ENCODE measurements around the gene KIAA1217. TPM values are rescaled to one million over a fixed set of nuclear protein-coding genes. Genes with fewer than 3 reads are reported as not detected.

KIAA1217 gene
- total and polyA plus RNA-seq, 2 experiments from 2014 or later = 13.3 to 23.1 TPM

- Histone ChIP-seq H3K27ac (no peak overlapping the region), H3K9me3 (ENCODE audit: low read depth) (no peaks in the 10 kb centered on the region), H3K27me3 (no peaks in the 10 kb centered on the region), H3K36me3 (no peaks in the 10 kb centered on the region), H3K4me1 (ENCODE audit: low read depth) (no peaks in the 10 kb centered on the region), H3K4me3 (no peak overlapping the region)
- DNase-seq (ENCODE audit: low read depth in 1 of 2, low spot score in 1 of 2) = peak in 1 of 2 donors; percentile 9
- TF ChIP-seq, protein P1, sequence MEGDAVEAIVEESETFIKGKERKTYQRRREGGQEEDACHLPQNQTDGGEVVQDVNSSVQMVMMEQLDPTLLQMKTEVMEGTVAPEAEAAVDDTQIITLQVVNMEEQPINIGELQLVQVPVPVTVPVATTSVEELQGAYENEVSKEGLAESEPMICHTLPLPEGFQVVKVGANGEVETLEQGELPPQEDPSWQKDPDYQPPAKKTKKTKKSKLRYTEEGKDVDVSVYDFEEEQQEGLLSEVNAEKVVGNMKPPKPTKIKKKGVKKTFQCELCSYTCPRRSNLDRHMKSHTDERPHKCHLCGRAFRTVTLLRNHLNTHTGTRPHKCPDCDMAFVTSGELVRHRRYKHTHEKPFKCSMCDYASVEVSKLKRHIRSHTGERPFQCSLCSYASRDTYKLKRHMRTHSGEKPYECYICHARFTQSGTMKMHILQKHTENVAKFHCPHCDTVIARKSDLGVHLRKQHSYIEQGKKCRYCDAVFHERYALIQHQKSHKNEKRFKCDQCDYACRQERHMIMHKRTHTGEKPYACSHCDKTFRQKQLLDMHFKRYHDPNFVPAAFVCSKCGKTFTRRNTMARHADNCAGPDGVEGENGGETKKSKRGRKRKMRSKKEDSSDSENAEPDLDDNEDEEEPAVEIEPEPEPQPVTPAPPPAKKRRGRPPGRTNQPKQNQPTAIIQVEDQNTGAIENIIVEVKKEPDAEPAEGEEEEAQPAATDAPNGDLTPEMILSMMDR (IDR thresholded peaks at IDR 0.05; ENCODE audit: low read depth, low read length) = no peak
Observed at GRCh38 chr10:24569828-24570657, 361.1 kb downstream of the KIAA1217 start.

GRCh38 chr10:24570658-24571426 is 361.9 kb downstream of the KIAA1217 start:
- H3K4me1 ChIP-seq (ENCODE audit: low read depth) = no peaks in the 10 kb centered on the region
- TF ChIP-seq, protein P1 (IDR thresholded peaks at IDR 0.05; ENCODE audit: low read depth, low read length) = no peak

GRCh38 chr10:24571870-24572450 is 363.0 kb downstream of the KIAA1217 start:
- TF ChIP-seq, protein P1 (IDR thresholded peaks at IDR 0.05; ENCODE audit: low read depth, low read length) = no peak
- Histone ChIP-seq H3K9me3 (ENCODE audit: low read depth) (no peaks in the 10 kb centered on the region), H3K36me3 (no peaks in the 10 kb centered on the region), H3K27me3 (no peaks in the 10 kb centered on the region), H3K4me1 (ENCODE audit: low read depth) (no peaks in the 10 kb centered on the region), H3K27ac (no peak overlapping the region), H3K4me3 (no peak overlapping the region)
- DNase-seq (ENCODE audit: low read depth in 1 of 2, low spot score in 1 of 2) = no peak

More at GRCh38 chr10:24570658-24571426, 361.9 kb downstream of the KIAA1217 start:
- H3K4me3 ChIP-seq = no peak overlapping the region
- no peak overlapping the region for H3K27ac ChIP-seq
- H3K9me3 ChIP-seq (ENCODE audit: low read depth) = no peaks in the 10 kb centered on the region
- H3K27me3 ChIP-seq = no peaks in the 10 kb centered on the region
- no peak for DNase-seq (ENCODE audit: low read depth in 1 of 2, low spot score in 1 of 2)
- H3K36me3 ChIP-seq = no peaks in the 10 kb centered on the region

DNA sequence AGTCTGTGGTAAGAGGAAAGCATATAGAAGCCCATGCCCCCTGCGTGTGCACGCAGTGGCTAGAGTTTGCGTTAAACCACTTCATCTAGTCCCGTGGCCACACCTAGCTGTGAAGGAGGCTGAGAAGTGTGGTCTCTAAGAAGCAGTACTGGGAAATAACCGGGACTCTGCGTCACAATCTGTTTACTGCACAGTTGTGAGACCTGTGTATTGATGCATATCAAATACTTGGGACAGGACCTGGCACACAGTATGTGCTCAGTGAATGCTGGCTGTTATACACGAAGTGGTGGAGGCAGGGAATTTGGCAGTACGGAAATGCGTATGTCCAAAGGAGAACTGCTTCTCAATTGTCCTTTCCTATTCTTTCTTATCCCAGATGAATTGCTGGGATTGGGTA is 365.2 kb downstream of the KIAA1217 start:
- TF ChIP-seq, protein P1 (IDR thresholded peaks at IDR 0.05; ENCODE audit: low read depth, low read length) = no peak
- no peak overlapping the region for H3K4me3 ChIP-seq
- no peaks in the 10 kb centered on the region for H3K9me3 ChIP-seq (ENCODE audit: low read depth)

DNA sequence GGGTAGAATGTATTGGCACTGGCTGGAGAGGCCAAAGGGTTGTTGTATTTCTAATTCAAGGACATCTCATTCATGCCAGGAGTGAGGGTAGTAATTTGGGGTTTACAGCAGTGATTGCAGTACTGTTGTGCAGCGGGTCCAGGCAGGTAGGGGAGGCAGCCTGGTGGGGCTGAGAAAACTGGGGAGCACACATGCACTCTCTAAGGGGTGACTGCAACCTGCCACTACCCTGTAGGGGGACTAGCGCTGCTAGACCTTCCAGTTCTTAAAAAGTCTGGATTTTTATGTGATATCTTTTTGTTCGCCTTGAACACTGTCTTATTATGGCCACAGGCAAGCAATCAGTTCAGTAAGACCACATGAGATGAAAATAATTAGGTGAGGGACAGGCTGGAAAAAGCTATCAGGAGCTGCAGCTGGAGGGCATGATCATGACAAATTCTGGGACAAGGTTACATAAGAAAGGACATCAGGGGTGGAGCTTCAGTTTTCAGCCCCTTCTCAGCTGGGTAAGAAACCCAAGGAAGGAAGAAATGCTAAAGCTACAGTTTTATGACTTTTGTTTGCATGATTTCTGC is 365.7 kb downstream of the KIAA1217 start:
- Histone ChIP-seq H3K27me3 (no peaks in the 10 kb centered on the region), H3K4me3 (no peak overlapping the region), H3K27ac (no peak overlapping the region), H3K4me1 (ENCODE audit: low read depth) (no peaks in the 10 kb centered on the region), H3K36me3 (no peaks in the 10 kb centered on the region), H3K9me3 (ENCODE audit: low read depth) (no peaks in the 10 kb centered on the region)
- no peak for DNase-seq (ENCODE audit: low read depth in 1 of 2, low spot score in 1 of 2)
- TF ChIP-seq, protein P1 (IDR thresholded peaks at IDR 0.05; ENCODE audit: low read depth, low read length) = no peak

More for the DNA sequence above, 365.2 kb downstream of the KIAA1217 start:
- H3K27me3 ChIP-seq = no peaks in the 10 kb centered on the region
- no peak overlapping the region for H3K27ac ChIP-seq
- DNase-seq (ENCODE audit: low read depth in 1 of 2, low spot score in 1 of 2) = no peak
- H3K36me3 ChIP-seq = no peaks in the 10 kb centered on the region
- H3K4me1 ChIP-seq (ENCODE audit: low read depth) = no peaks in the 10 kb centered on the region

Data from cardiac muscle cell (in vitro differentiated cells and primary cell).